Vagina (tissue), 2 donors: ENCODE measurements around the gene FGF21.

Experiments
- POLR2A ChIP-seq, 2 donors: fragments of 450-650 bp; IDR thresholded peaks; one replicate each; pipeline ENCODE4 v1.6.1; 2017; ENCODE audit warnings: antibody characterized with exemption in 2 of 2, mild to moderate bottlenecking in 2 of 2, moderate library complexity in 2 of 2
- TF ChIP-seq, protein P1 (sequence below), 3 experiments: fragments of 450-650 bp in 2 of 3; fragments of 200-600 bp in 1 of 3; sonication (generic) in 1 of 3; IDR thresholded peaks; one replicate each; pipeline ENCODE4 v1.5.1; 2017 to 2019; ENCODE audit warnings: antibody characterized with exemption in 3 of 3, mild to moderate bottlenecking in 2 of 3, moderate library complexity in 2 of 3

DNA sequence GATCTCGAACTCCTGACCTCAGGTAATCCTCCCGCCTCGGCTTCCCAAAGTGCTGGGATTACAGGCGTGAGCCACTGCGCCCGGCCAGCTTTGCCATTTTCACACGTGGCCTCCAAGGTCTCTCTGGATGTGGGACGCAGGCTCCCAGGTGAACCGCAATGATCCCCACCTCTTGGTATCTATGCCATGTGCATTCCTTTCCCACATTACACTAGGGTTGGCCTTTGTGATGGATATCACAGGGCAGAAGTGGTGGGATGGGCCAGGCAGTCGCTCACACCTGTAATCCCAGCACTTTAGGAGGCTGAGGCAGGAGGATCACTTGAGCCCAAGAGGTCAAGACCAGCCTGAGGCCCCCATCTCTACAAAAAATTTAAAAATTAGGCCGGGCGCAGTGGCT is 22.4 kb downstream of the FGF21 start:
- TF ChIP-seq, protein P1, sequence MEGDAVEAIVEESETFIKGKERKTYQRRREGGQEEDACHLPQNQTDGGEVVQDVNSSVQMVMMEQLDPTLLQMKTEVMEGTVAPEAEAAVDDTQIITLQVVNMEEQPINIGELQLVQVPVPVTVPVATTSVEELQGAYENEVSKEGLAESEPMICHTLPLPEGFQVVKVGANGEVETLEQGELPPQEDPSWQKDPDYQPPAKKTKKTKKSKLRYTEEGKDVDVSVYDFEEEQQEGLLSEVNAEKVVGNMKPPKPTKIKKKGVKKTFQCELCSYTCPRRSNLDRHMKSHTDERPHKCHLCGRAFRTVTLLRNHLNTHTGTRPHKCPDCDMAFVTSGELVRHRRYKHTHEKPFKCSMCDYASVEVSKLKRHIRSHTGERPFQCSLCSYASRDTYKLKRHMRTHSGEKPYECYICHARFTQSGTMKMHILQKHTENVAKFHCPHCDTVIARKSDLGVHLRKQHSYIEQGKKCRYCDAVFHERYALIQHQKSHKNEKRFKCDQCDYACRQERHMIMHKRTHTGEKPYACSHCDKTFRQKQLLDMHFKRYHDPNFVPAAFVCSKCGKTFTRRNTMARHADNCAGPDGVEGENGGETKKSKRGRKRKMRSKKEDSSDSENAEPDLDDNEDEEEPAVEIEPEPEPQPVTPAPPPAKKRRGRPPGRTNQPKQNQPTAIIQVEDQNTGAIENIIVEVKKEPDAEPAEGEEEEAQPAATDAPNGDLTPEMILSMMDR (IDR thresholded peaks at IDR 0.05) = no peak
- no peak for TF ChIP-seq POLR2A (IDR thresholded peaks at IDR 0.05)
